ENCODE data around the gene SLC16A10.
A peak's percentile ranks its signal among the peaks of the same experiment; 100 is the strongest.

The SLC16A10 gene

DNA sequence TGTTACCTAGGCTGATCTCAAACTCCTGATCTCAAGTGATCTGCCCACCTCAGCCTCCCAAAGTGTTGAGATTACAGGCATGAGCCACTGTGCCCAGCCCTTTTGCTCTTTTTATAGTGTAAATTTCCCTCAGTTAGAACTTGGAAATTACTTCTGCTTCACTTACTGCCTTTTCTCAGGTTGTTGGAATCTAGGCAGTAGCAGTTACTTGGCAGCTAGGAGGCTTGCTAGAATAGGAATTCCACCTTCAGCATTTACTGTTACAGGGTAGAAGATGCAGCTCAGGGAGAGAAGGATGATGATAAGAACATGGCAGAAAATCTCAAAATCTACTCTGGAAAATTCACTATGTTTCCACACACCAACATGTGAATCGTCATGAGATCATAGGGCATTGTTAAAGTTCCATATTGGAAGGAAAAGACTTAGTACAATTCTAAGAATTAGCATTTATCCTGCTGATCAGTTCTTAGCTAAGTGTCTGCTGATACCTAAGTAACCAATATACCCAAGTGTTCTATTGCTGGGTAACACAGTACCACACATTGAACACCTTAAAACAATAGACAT, 182.2 kb downstream of the SLC16A10 start:
- H3K4me3 ChIP-seq (replicated peaks; ENCODE audit: low read depth, low read length): no peak overlapping the region
- no peak for DNase-seq (ENCODE audit: low read depth)
- TF ChIP-seq, protein P1, sequence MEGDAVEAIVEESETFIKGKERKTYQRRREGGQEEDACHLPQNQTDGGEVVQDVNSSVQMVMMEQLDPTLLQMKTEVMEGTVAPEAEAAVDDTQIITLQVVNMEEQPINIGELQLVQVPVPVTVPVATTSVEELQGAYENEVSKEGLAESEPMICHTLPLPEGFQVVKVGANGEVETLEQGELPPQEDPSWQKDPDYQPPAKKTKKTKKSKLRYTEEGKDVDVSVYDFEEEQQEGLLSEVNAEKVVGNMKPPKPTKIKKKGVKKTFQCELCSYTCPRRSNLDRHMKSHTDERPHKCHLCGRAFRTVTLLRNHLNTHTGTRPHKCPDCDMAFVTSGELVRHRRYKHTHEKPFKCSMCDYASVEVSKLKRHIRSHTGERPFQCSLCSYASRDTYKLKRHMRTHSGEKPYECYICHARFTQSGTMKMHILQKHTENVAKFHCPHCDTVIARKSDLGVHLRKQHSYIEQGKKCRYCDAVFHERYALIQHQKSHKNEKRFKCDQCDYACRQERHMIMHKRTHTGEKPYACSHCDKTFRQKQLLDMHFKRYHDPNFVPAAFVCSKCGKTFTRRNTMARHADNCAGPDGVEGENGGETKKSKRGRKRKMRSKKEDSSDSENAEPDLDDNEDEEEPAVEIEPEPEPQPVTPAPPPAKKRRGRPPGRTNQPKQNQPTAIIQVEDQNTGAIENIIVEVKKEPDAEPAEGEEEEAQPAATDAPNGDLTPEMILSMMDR (IDR thresholded peaks at IDR 0.05; ENCODE audit: low read length, missing control alignments): no peak

DNA sequence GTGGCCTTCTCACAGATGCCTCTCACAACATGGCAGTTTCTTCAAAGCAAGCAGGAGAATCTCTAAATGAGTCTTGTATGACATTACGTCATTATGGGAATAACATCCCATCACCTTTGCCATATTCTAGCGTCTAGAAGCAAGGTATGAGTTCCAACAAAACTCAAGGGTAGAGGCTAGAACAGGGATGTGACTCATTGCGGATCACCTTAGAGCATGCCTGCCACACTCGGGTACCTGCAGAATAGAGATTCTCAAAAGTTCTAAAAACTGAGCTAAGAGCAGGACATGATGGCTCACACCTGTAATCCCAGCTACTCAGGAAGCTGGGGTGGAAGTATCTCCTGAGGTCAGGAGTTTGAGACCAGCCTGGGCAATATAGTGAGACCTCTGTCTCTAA, 182.8 kb downstream of the SLC16A10 start:
- no peak for DNase-seq (ENCODE audit: low read depth)
- TF ChIP-seq, protein P1 (IDR thresholded peaks at IDR 0.05; ENCODE audit: low read length, missing control alignments): no peak

DNA sequence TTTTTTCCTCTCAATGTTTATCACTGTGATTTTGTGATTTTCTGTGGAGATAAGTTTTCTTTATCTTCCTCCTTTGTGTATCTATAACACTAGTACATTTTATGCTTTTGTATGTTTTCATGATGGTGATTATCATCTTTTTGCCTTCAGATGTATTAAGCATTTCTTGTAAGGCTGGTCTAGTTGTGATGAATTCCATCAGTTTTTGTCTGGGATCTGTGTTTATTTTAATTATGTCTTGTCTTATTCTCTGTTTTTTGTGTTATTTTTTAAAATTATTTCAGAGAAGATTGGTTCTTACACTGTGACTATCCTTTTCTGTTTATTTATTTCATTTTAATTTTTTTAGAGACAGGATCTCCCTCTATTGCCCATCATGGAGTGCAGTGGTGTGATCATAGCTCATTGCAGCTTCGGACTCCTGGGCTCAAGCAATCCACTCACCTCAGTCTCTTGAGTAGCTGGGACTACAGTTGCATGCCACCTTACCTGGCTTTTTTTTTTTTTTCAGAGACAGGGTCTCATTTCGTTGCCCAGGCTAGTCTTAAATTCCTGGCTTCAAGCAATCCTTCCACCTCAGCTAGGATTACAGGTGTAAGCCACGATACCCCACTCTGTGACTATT, 187.4 kb downstream of the SLC16A10 start:
- TF ChIP-seq, protein P1 (IDR thresholded peaks at IDR 0.05; ENCODE audit: low read length, missing control alignments): no peak
- no peak for DNase-seq (ENCODE audit: low read depth)
- H3K4me3 ChIP-seq (replicated peaks; ENCODE audit: low read depth, low read length): no peak overlapping the region

More for the DNA sequence above, 182.8 kb downstream of the SLC16A10 start:
- H3K4me3 ChIP-seq (replicated peaks; ENCODE audit: low read depth, low read length): no peak overlapping the region

DNA sequence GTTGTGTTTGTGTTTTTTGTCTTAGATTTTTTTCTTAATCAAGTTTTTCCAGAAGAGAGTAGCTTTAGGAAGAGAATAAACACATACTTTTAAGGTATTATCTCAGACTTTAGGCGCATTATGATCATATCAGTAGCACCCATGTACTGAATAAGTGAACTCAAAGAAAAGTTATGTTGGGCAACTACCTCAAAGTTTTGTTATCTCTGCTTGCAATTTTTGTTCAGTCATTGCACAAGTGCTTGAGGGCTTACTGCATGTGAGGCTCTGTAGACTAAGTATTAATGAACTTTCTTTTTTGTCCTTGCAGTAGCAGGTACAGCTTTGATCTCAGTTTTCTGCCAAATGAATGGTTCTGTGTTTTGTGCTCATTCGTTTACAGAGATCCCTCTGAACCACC, 189.0 kb downstream of the SLC16A10 start:
- no peak overlapping the region for H3K4me3 ChIP-seq (replicated peaks; ENCODE audit: low read depth, low read length)
- DNase-seq (ENCODE audit: low read depth): peak; percentile 28
- TF ChIP-seq, protein P1 (IDR thresholded peaks at IDR 0.05; ENCODE audit: low read length, missing control alignments): no peak

DNA sequence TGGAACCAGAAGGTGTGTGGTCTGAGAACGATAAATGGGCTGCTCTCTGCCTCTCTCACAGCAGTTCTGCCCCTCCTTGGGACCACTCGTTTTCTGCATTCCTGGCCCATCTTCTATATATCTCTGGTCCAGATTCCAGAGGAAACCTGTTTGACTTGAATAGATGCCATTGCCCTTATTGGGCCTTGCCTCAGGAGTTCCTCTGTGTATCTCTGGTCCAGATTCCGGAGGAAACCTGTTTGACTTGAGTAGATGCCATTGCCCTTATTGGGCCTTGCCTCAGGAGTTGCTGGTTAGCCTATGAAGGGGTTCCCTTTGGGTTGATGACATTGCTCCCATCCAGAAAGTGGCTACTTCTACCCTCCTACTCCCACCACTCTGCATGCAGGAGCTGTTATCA, 189.4 kb downstream of the SLC16A10 start:
- DNase-seq (ENCODE audit: low read depth): no peak
- TF ChIP-seq, protein P1 (IDR thresholded peaks at IDR 0.05; ENCODE audit: low read length, missing control alignments): no peak
- H3K4me3 ChIP-seq (replicated peaks; ENCODE audit: low read depth, low read length): no peak overlapping the region

DNA sequence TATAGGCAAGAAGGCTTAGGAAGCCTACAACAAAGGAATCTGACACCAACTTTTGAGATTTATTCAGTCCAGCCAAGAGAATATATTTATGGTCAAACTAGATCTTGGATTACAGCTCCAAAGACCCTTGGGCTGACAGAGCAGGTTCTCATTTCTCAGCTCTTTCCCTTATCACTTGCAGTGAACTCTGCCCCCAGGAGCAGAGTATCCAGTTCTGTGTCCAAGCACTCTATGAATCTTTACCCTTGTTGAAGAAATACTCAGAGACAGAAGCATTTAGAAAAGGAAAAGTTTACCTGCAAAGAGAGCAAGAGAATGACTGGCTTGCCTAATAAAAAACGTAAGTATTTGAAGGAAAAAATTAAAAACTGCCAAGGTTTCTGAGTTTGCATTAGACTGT, 190.5 kb downstream of the SLC16A10 start:
- no peak overlapping the region for H3K4me3 ChIP-seq (replicated peaks; ENCODE audit: low read depth, low read length)
- no peak for DNase-seq (ENCODE audit: low read depth)
- TF ChIP-seq, protein P1 (IDR thresholded peaks at IDR 0.05; ENCODE audit: low read length, missing control alignments): no peak

DNA sequence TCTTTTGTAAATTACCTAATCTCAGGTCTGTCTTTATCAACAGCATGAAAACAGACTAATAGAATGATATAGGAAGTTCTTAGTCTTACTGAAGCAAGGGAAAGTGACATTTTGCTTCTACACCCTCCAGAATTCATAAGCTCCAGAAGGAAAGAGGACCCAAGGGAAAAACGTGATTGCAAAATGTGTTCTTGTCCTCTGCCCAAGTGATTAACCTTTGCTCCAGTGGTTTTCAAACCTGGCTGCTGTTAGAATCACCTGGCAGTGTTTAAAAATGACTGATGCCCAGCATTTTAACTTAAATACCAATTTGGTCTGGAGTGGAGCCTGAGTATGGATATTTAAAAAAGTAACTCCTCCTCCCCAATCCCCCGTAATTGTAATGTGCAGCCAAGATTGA, 191.4 kb downstream of the SLC16A10 start:
- DNase-seq (ENCODE audit: low read depth): no peak
- H3K4me3 ChIP-seq (replicated peaks; ENCODE audit: low read depth, low read length): no peak overlapping the region
- TF ChIP-seq, protein P1 (IDR thresholded peaks at IDR 0.05; ENCODE audit: low read length, missing control alignments): no peak
